Psoas muscle (tissue), 8 donors: ENCODE data around the gene SGPL1. TPM values are rescaled to one million over a fixed set of nuclear protein-coding genes. Genes with fewer than 3 reads are reported as not detected.

ENCODE experiments used
- ATAC-seq, 4 donors: fragments of 200-7000 bp; cut with Tn5 transposase; one replicate each; pipeline ENCODE4 v1.9.1; 2020; ENCODE audit warnings: moderate library complexity in 3 of 4, mild to moderate bottlenecking in 2 of 4
- DNase-seq, 2 donors: peaks; one replicate each; pipeline ENCODE4 v3.0.0-alpha.2; 2020
- H3K27ac ChIP-seq: fragments of 200-600 bp; one replicate; pipeline ENCODE4 v1.8.0; 2022
- H3K27me3 ChIP-seq, 3 donors: fragments of 200-600 bp in 1 of 3; one replicate each; pipeline versions ENCODE4 v1.6.1 to v1.8.0; 2013 to 2022; ENCODE audit warnings: low read length in 2 of 3, mild to moderate bottlenecking in 2 of 3, moderate library complexity in 1 of 3; ENCODE audit not compliant: insufficient read depth in 3 of 3
- H3K36me3 ChIP-seq, 2 donors: fragments of 200-600 bp in 1 of 2; one replicate each; pipeline versions ENCODE4 v1.6.1 to v1.8.0; 2013 to 2022; ENCODE audit warnings: low read depth in 1 of 2, mild to moderate bottlenecking in 1 of 2, moderate library complexity in 1 of 2; ENCODE audit not compliant: insufficient read depth in 1 of 2
- H3K4me1 ChIP-seq: fragments of 200-600 bp; one replicate; pipeline ENCODE4 v1.8.0; 2022
- H3K4me3 ChIP-seq: fragments of 200-600 bp; one replicate; pipeline ENCODE4 v1.8.0; 2022; ENCODE audit warnings: mild to moderate bottlenecking
- H3K9me3 ChIP-seq: fragments of 200-600 bp; one replicate; pipeline ENCODE4 v1.8.0; 2022
- WGBS, 3 donors: extraction: QIAGEN DNeasy Blood & Tissue Kit; methylation state at CpG; one replicate each; pipeline versions ENCODE4 v1.1.6 to v1.1.7; 2013; 5-methylcytosine and 5-hydroxymethylcytosine counted together
- intact Hi-C, 2 donors: fragments of 100-400 bp; cut with DNase I; formaldehyde crosslinking; loops; one replicate each; pipeline versions ENCODE4 v1.11.0 to v1.14.2; 2022
- polyA plus RNA-seq, 3 donors: library from polyadenylated mRNA; stranded (reverse); fragments of 200-250 nt; gene quantifications; one replicate each; pipeline ENCODE4 v1.2.3, GENCODE V29; 2013
- total RNA-seq, 4 donors: library from RNA; stranded (reverse); fragmentation: NEBNext Ultra II Directional in 2 of 4; extraction: Animal tissue kit (Norgen Biotek cat#: 25700) in 2 of 4; gene quantifications; one replicate each; pipeline versions ENCODE4 v1.2.1 to v1.2.4, GENCODE V29; 2021 to 2023
- TF ChIP-seq, protein P1 (sequence below): fragments of 200-600 bp; IDR thresholded peaks from one replicate; pipeline ENCODE4 v1.8.0; 2022; ENCODE audit warnings: antibody characterized with exemption
- donor health status: healthy with polysubstance abuse.
- donor health status: DM: no; HTN: no; CAD: no; lungs with moderate emphysema.
- donor health status: Bipolar disorder and iron deficiency.
- donor health status: healthy.
- donor health status: DM: yes; HTN: yes; CAD: no.
- donor health status: DM: no; HTN: no; CAD: no.
- donor health status: DM: no; HTN: no; CAD: no.
- donor health status: DM: yes; HTN: yes; CAD: no.

SGPL1 gene
- total and polyA plus RNA-seq, 7 donors: 3.7 to 15.1 (median 9.5) TPM

GRCh38 chr10:70778267-70778924 lies 37.4 kb upstream of the SGPL1 start:
- H3K27me3 ChIP-seq: no peaks in the 10 kb centered on the region
- 75 to 88% (median 86%) methylated on average over 9 of the region's 9 CpGs for WGBS, 3 donors
- ATAC-seq (no peak), DNase-seq (no peak)
- no peaks in the 10 kb centered on the region for H3K4me1 ChIP-seq
- no peaks in the 10 kb centered on the region for H3K9me3 ChIP-seq
- intact Hi-C loops: no loop called here
- H3K36me3 ChIP-seq: no peaks in the 10 kb centered on the region
- TF ChIP-seq, protein P1, sequence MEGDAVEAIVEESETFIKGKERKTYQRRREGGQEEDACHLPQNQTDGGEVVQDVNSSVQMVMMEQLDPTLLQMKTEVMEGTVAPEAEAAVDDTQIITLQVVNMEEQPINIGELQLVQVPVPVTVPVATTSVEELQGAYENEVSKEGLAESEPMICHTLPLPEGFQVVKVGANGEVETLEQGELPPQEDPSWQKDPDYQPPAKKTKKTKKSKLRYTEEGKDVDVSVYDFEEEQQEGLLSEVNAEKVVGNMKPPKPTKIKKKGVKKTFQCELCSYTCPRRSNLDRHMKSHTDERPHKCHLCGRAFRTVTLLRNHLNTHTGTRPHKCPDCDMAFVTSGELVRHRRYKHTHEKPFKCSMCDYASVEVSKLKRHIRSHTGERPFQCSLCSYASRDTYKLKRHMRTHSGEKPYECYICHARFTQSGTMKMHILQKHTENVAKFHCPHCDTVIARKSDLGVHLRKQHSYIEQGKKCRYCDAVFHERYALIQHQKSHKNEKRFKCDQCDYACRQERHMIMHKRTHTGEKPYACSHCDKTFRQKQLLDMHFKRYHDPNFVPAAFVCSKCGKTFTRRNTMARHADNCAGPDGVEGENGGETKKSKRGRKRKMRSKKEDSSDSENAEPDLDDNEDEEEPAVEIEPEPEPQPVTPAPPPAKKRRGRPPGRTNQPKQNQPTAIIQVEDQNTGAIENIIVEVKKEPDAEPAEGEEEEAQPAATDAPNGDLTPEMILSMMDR: no peak
- no peak overlapping the region for H3K27ac ChIP-seq
- no peak overlapping the region for H3K4me3 ChIP-seq

GRCh38 chr10:70779088-70779487 lies 36.7 kb upstream of the SGPL1 start:
- WGBS, 3 donors: 50 to 66% (median 54%) methylated on average over 2 of the region's 2 CpGs
- Histone ChIP-seq H3K4me1 (no peaks in the 10 kb centered on the region), H3K36me3 (no peaks in the 10 kb centered on the region), H3K9me3 (no peaks in the 10 kb centered on the region), H3K27me3 (no peaks in the 10 kb centered on the region), H3K27ac (no peak overlapping the region), H3K4me3 (no peak overlapping the region)
- TF ChIP-seq, protein P1: no peak
- intact Hi-C loops: no loop called here
- ATAC-seq: no peak
- DNase-seq: no peak

DNA sequence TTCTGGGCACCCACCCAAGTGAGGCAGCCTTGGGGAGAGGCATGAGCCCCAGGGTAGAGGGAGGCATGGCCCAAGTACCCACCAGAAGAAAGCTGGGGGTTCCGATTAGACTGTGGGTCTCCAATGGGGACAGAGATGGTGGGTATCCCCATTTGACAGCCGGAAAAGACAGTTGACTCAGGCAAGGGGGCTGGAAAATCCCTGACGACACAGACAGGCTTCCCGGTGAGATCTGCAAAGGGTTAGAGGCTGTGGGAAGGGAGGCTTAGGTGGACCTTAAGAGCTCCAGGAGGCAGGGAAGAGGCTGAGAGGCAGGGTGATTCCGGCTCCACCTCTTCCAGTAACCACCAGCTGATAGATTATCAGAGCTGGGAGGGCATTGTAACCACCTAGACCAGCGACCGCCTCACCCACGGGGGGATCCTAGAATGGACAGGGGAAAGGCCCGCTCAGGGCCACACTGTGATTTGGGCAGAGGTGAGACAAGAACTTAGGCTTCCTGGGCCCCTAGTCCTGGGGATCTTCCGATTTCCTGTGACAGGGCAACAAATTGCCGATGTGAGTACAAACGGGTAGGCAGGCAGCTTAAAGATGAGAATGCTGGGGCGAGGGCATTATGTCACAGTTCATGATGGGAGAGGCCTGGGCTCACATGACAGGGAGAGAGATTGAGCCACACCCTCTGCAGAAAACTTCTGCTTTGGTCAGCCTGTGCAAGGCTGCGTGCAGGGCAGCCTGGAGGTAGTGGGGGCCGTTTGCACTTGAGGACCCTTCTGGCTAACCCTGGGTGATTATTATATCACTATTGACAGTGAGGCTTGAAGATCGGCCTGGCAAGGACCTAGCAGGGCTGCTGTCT lies 36.0 kb upstream of the SGPL1 start:
- intact Hi-C loops: no loop called here
- H3K4me3 ChIP-seq: no peak overlapping the region
- no peak for ATAC-seq
- WGBS, 3 donors: 82 to 88% (median 84%) methylated on average over 16 of the region's 16 CpGs
- TF ChIP-seq, protein P1: no peak
- no peaks in the 10 kb centered on the region for H3K9me3 ChIP-seq
- no peaks in the 10 kb centered on the region for H3K27me3 ChIP-seq
- no peak overlapping the region for H3K27ac ChIP-seq
- DNase-seq: no peak
- no peaks in the 10 kb centered on the region for H3K4me1 ChIP-seq
- H3K36me3 ChIP-seq: no peaks in the 10 kb centered on the region

DNA sequence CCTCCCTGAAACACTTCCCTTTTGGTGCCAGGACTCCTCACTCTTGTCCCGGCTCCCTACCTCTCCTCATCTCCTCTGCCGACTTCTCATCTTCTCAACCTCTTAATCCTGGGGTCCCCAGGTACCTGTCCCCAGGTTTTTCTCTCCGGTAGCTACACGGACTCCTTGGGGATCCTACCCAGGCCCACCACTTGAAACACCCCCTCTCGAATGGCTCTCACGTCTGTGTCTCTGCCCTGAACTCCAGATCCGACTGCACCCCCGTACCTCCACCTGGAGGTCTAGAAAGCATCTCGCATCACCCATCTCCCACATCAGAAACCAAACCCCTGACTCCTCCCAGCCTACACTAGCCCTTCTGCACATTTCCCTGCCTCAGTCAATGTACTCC lies 35.4 kb upstream of the SGPL1 start:
- Histone ChIP-seq H3K27ac (no peak overlapping the region), H3K27me3 (no peaks in the 10 kb centered on the region), H3K4me3 (no peak overlapping the region), H3K4me1 (no peaks in the 10 kb centered on the region), H3K9me3 (no peaks in the 10 kb centered on the region), H3K36me3 (no peaks in the 10 kb centered on the region)
- WGBS, 3 donors: 91 to 93% (median 92%) methylated on average over 9 of the region's 9 CpGs
- intact Hi-C loops: no loop called here
- DNase-seq (no peak), ATAC-seq (no peak)
- TF ChIP-seq, protein P1: no peak
